GM23338 (cell line): ENCODE measurements around the gene MUS81. TPM values are rescaled to one million over a fixed set of nuclear protein-coding genes. Genes with fewer than 3 reads are reported as not detected.

Source experiments
- ATAC-seq: fragments of 200-7000 bp; cut with Tn5 transposase; 3 replicates; pipeline ENCODE4 v1.9.1; 2020
- DNase-seq: peaks from one replicate; pipeline ENCODE4 v3.0.0-alpha.2; 2015; ENCODE audit warnings: low spot score
- H2AFZ ChIP-seq: fragments of 200-600 bp; sonication (generic); 2 replicates; pipeline ENCODE4 v1.8.0; 2016; ENCODE audit warnings: antibody characterized with exemption, mild to moderate bottlenecking, moderate library complexity
- H3F3A ChIP-seq: fragments of 200-600 bp; sonication (generic); replicated peaks from 2 replicates; pipeline ENCODE4 v1.8.0; 2017; ENCODE audit warnings: antibody characterized with exemption, mixed run types, low read depth
- H3K27ac ChIP-seq: fragments of 200-600 bp; sonication (generic); 2 replicates; pipeline ENCODE4 v1.6.1; 2016; ENCODE audit warnings: low read depth
- H3K27me3 ChIP-seq: fragments of 200-600 bp; sonication (generic); 2 replicates; pipeline ENCODE4 v1.8.0; 2016; ENCODE audit warnings: mild to moderate bottlenecking, mixed run types, moderate library complexity; ENCODE audit not compliant: insufficient read depth
- H3K36me3 ChIP-seq: fragments of 200-600 bp; sonication (generic); 2 replicates; pipeline ENCODE4 v1.8.0; 2016; ENCODE audit warnings: mild to moderate bottlenecking; ENCODE audit not compliant: insufficient read depth
- H3K4me1 ChIP-seq: fragments of 200-600 bp; sonication (generic); 2 replicates; pipeline ENCODE4 v1.8.0; 2016; ENCODE audit warnings: mild to moderate bottlenecking, moderate library complexity; ENCODE audit not compliant: insufficient read depth
- H3K4me2 ChIP-seq: fragments of 200-600 bp; sonication (generic); 2 replicates; pipeline ENCODE4 v1.7.1; 2017; ENCODE audit warnings: mixed run types
- H3K4me3 ChIP-seq: fragments of 200-600 bp; sonication (generic); 2 replicates; pipeline ENCODE4 v1.6.1; 2016; ENCODE audit warnings: mixed run types
- H3K79me2 ChIP-seq: fragments of 200-600 bp; sonication (generic); replicated peaks from 2 replicates; pipeline ENCODE4 v1.8.0; 2017; ENCODE audit warnings: mild to moderate bottlenecking; ENCODE audit not compliant: insufficient read depth
- H3K9me2 ChIP-seq: fragments of 200-600 bp; sonication (generic); 2 replicates; pipeline ENCODE4 v1.8.0; 2017; ENCODE audit not compliant: insufficient read depth
- H4K20me1 ChIP-seq: fragments of 200-600 bp; sonication (generic); replicated peaks from 2 replicates; pipeline ENCODE4 v1.8.0; 2017; ENCODE audit warnings: mild to moderate bottlenecking; ENCODE audit not compliant: insufficient read depth
- H3K27ac Mint-ChIP-seq: 2 replicates; pipeline ENCODE4 v1.8.0; 2020; ENCODE audit warnings: inconsistent platforms, mild to moderate bottlenecking, moderate library complexity, mixed read lengths
- H3K27me3 Mint-ChIP-seq: 3 replicates; pipeline ENCODE4 v1.8.0; 2022; ENCODE audit warnings: low read depth, mild to moderate bottlenecking, moderate library complexity, mixed read lengths, inconsistent platforms; ENCODE audit not compliant: insufficient read depth, poor library complexity
- H3K36me3 Mint-ChIP-seq: 3 replicates; pipeline ENCODE4 v1.8.0; 2021; ENCODE audit warnings: low read depth, mild to moderate bottlenecking, inconsistent platforms, moderate library complexity, mixed read lengths
- H3K4me1 Mint-ChIP-seq: 3 replicates; pipeline ENCODE4 v1.8.0; 2020; ENCODE audit warnings: mild to moderate bottlenecking, inconsistent platforms, mixed read lengths
- H3K4me3 Mint-ChIP-seq: 3 replicates; pipeline ENCODE4 v1.8.0; 2021; ENCODE audit warnings: moderate library complexity, mild to moderate bottlenecking, inconsistent platforms, mixed read lengths
- H3K9me3 Mint-ChIP-seq: 3 replicates; pipeline ENCODE4 v1.8.0; 2020; ENCODE audit warnings: moderate library complexity, mild to moderate bottlenecking, inconsistent platforms, mixed read lengths
- CREB1 ChIP-seq: fragments of 250-450 bp; sonication (Bioruptor Pico); IDR thresholded peaks from 2 replicates; pipeline ENCODE4 v1.5.0; 2020; ENCODE audit warnings: low read depth, mild to moderate bottlenecking, moderate library complexity
- CTCF ChIP-seq, 2 experiments: fragments of 200-600 bp in 1 of 2; sonication (generic) in 1 of 2; conservative IDR thresholded peaks; 2 replicates each; pipeline versions ENCODE4 v1.5.1 to v1.6.1; 2016 to 2017; ENCODE audit warnings: antibody characterized with exemption in 2 of 2, low read depth in 2 of 2, mild to moderate bottlenecking in 2 of 2, moderate library complexity in 1 of 2
- ETS1 ChIP-seq: IDR thresholded peaks from 2 replicates; pipeline ENCODE4 v1.6.1; 2016; ENCODE audit warnings: antibody characterized with exemption
- EZH2 ChIP-seq: fragments of 200-600 bp; sonication (generic); IDR thresholded peaks from one replicate; pipeline ENCODE4 v1.8.0; 2017; ENCODE audit warnings: antibody characterized with exemption, mild to moderate bottlenecking, low read depth; ENCODE audit not compliant: unreplicated experiment
- EZH2phosphoT487 ChIP-seq: fragments of 200-600 bp; sonication (generic); IDR thresholded peaks from one replicate; pipeline ENCODE4 v1.8.1; 2018; ENCODE audit warnings: antibody characterized with exemption; ENCODE audit not compliant: unreplicated experiment
- JUNB ChIP-seq: IDR thresholded peaks from one replicate; pipeline ENCODE4 v1.6.1; 2016; ENCODE audit warnings: antibody characterized with exemption; ENCODE audit not compliant: unreplicated experiment
- NANOG ChIP-seq: IDR thresholded peaks from 2 replicates; pipeline ENCODE4 v1.6.1; 2016; ENCODE audit warnings: antibody characterized with exemption, borderline replicate concordance
- POLR2AphosphoS5 ChIP-seq: IDR thresholded peaks from 2 replicates; pipeline ENCODE4 v1.6.1; 2016; ENCODE audit warnings: antibody characterized with exemption, low read depth
- REST ChIP-seq: IDR thresholded peaks from one replicate; pipeline ENCODE4 v1.6.1; 2018; ENCODE audit warnings: antibody characterized with exemption; ENCODE audit not compliant: unreplicated experiment
- STAT1 ChIP-seq: IDR thresholded peaks from one replicate; pipeline ENCODE4 v1.6.1; 2016; ENCODE audit warnings: antibody characterized with exemption; ENCODE audit not compliant: unreplicated experiment
- ZNF114 ChIP-seq: fragments of 250-450 bp; sonication (Bioruptor Pico); IDR thresholded peaks from 2 replicates; pipeline ENCODE4 v1.5.0; 2020; ENCODE audit warnings: mild to moderate bottlenecking, moderate library complexity
- ZNF331 ChIP-seq: fragments of 250-450 bp; sonication (Bioruptor Pico); IDR thresholded peaks from 2 replicates; pipeline ENCODE4 v1.5.0; 2020; ENCODE audit warnings: low read depth, mild to moderate bottlenecking, moderate library complexity
- ZNF462 ChIP-seq: fragments of 250-450 bp; sonication (Bioruptor Pico); IDR thresholded peaks from 2 replicates; pipeline ENCODE4 v1.5.0; 2020; ENCODE audit warnings: mild to moderate bottlenecking, moderate library complexity
- polyA plus RNA-seq: library from polyadenylated mRNA; unstranded; fragments of >200 nt; fragmentation: Nextera tagmentation; extraction: Ambion mirVana; gene quantifications from 2 replicates; pipeline ENCODE4 v1.2.1, GENCODE V29; 2016
- total RNA-seq: library from RNA; depleted of rRNA; stranded (reverse); fragments of >200 nt; shearing (Covaris generic); gene quantifications from 2 replicates; pipeline ENCODE4 v1.2.3, GENCODE V29; 2014

Gene MUS81
- total and polyA plus RNA-seq, 2 experiments from 2014 or later, result 38.5 to 48.6 TPM

- H3K27me3 Mint-ChIP-seq, result peaks cover 20% of the 10 kb centered on the region
These were observed 47.6 kb downstream of the MUS81 start for GRCh38 chr11:65907878-65908277.

More at GRCh38 chr11:65907878-65908277, 47.6 kb downstream of the MUS81 start:
- H3K9me3 Mint-ChIP-seq, result no peaks in the 10 kb centered on the region
- ATAC-seq (no peak), DNase-seq (no peak)
- H3K27ac ChIP-seq, result no peak overlapping the region
- H3K4me1 Mint-ChIP-seq, result peaks cover 7% of the 10 kb centered on the region
- no peaks in the 10 kb centered on the region for H3K79me2 ChIP-seq
- no peak overlapping the region for H3K4me3 ChIP-seq
- no peak overlapping the region for H3K27ac Mint-ChIP-seq
- H3K27me3 ChIP-seq, result peaks cover 32% of the 10 kb centered on the region
- no peaks in the 10 kb centered on the region for H3K36me3 Mint-ChIP-seq
- no peak overlapping the region for H2AFZ ChIP-seq
- H4K20me1 ChIP-seq, result no peaks in the 10 kb centered on the region
- no peak overlapping the region for H3K4me2 ChIP-seq
- no peaks in the 10 kb centered on the region for H3K9me2 ChIP-seq
- TF ChIP-seq POLR2AphosphoS5 (no peak), ETS1 (no peak), ZNF331 (CRISPR knock-in tag) (no peak), CTCF (conservative IDR thresholded peaks at IDR 0.05; ENCODE audit: low read depth in 2 of 2) (no peak), EZH2 (no peak), ZNF114 (CRISPR knock-in tag) (no peak), REST (no peak), CREB1 (CRISPR knock-in tag) (no peak), EZH2phosphoT487 (no peak), NANOG (no peak), ZNF462 (CRISPR knock-in tag) (no peak), JUNB (no peak), STAT1 (no peak)
- H3F3A ChIP-seq, result no peaks in the 10 kb centered on the region
- no peaks in the 10 kb centered on the region for H3K36me3 ChIP-seq
- no peak overlapping the region for H3K4me3 Mint-ChIP-seq
- H3K4me1 ChIP-seq, result peaks cover 5% of the 10 kb centered on the region
